Measurements from ENCODE around the gene NOL3.

The NOL3 gene

GRCh38 chr16:67191995-67192681, 21.8 kb downstream of the NOL3 start, which contains the start of gene E2F4:
Gene E2F4 (plus strand): TSS chr16:67192155. CDS start chr16:67192228, 73 bp downstream.
- Histone ChIP-seq H3K4me2 (peak within 1 kb of the TSS; percentile 95), H3K36me3 (ENCODE audit: insufficient read depth) (no peaks in the 10 kb centered on the region; the same call in 1 of the 2 replicates), H4K20me1 (ENCODE audit: insufficient read depth) (no peaks in the 10 kb centered on the region), H3K27ac (peak within 1 kb of the TSS; percentile 42), H2AFZ (ENCODE audit: low read depth) (peak within 1 kb of the TSS; percentile 28; the same call in 1 of the 2 replicates), H3K4me1 (ENCODE audit: low read depth, poor library complexity, severe bottlenecking) (peaks cover 19% of the 10 kb centered on the region), H3K9ac (peak within 1 kb of the TSS; percentile 83), H3K27me3 (ENCODE audit: insufficient read depth, low read depth) (no peaks in the 10 kb centered on the region; the same call in 1 of the 2 replicates), H3K4me3 (IDR thresholded peaks at IDR 0.05; ENCODE audit: insufficient read depth, low read depth, low read length) (no peak within 1 kb of the TSS), H3K79me2 (ENCODE audit: insufficient read depth, low read depth) (peaks cover 24% of the 10 kb centered on the region)
- no peak for TF ChIP-seq CTCF (conservative IDR thresholded peaks at IDR 0.05; ENCODE audit: low read depth, low read length)

- TF ChIP-seq CTCF (conservative IDR thresholded peaks at IDR 0.05; ENCODE audit: low read depth, low read length), result no peak
- no peak overlapping the region for H3K4me3 ChIP-seq (IDR thresholded peaks at IDR 0.05; ENCODE audit: insufficient read depth, low read depth, low read length)
- peak overlapping the region; percentile 95 for H3K4me2 ChIP-seq
- no peaks in the 10 kb centered on the region; the same call in 1 of the 2 replicates for H3K36me3 ChIP-seq (ENCODE audit: insufficient read depth)
- no peaks in the 10 kb centered on the region for H4K20me1 ChIP-seq (ENCODE audit: insufficient read depth)
- H3K9ac ChIP-seq, result peak overlapping the region; percentile 83
- no peaks in the 10 kb centered on the region for H3K27me3 ChIP-seq (ENCODE audit: insufficient read depth, low read depth)
- H3K79me2 ChIP-seq (ENCODE audit: insufficient read depth, low read depth), result peaks cover 24% of the 10 kb centered on the region
- H3K27ac ChIP-seq, result no peak overlapping the region
- H2AFZ ChIP-seq (ENCODE audit: low read depth), result no peak overlapping the region
- H3K4me1 ChIP-seq (ENCODE audit: low read depth, poor library complexity, severe bottlenecking), result peaks cover 19% of the 10 kb centered on the region
These were observed 22.5 kb downstream of the NOL3 start for GRCh38 chr16:67192781-67193361.

DNA sequence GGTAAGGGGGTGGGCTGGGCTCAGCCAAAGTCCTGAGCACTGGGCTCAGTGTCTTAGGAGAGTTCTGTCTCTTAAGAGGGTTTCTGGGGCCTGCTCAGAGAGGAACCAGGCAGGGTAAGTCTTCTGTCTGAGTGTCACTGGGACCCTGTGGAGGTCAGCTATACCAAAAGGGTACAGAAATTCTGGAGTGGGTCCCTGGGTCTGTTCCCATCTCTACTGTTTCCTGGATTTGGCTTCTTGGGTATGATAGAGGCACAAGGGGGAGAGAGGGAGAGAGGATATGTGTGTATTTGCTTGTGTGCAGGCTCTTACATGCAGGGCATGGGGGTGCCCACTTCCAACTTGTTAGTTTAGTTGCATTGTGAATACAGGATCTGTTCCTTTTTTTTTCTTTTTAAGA, 23.2 kb downstream of the NOL3 start:
- H3K79me2 ChIP-seq (ENCODE audit: insufficient read depth, low read depth), result peaks cover 24% of the 10 kb centered on the region
- no peak for TF ChIP-seq CTCF (conservative IDR thresholded peaks at IDR 0.05; ENCODE audit: low read depth, low read length)
- H3K4me3 ChIP-seq (IDR thresholded peaks at IDR 0.05; ENCODE audit: insufficient read depth, low read depth, low read length), result no peak overlapping the region
- no peaks in the 10 kb centered on the region; the same call in 1 of the 2 replicates for H3K36me3 ChIP-seq (ENCODE audit: insufficient read depth)
- H2AFZ ChIP-seq (ENCODE audit: low read depth), result no peak overlapping the region
- H3K4me1 ChIP-seq (ENCODE audit: low read depth, poor library complexity, severe bottlenecking), result peaks cover 19% of the 10 kb centered on the region
- H3K27ac ChIP-seq, result no peak overlapping the region
- no peak overlapping the region; the same call in 1 of the 2 replicates for H3K9ac ChIP-seq
- H4K20me1 ChIP-seq (ENCODE audit: insufficient read depth), result no peaks in the 10 kb centered on the region
- peak overlapping the region; percentile 95 for H3K4me2 ChIP-seq
- no peaks in the 10 kb centered on the region for H3K27me3 ChIP-seq (ENCODE audit: insufficient read depth, low read depth)

- no peaks in the 10 kb centered on the region for H3K27me3 ChIP-seq (ENCODE audit: insufficient read depth, low read depth)
- H3K27ac ChIP-seq, result no peak overlapping the region
- peaks cover 19% of the 10 kb centered on the region for H3K4me1 ChIP-seq (ENCODE audit: low read depth, poor library complexity, severe bottlenecking)
- H3K4me2 ChIP-seq, result no peak overlapping the region; the same call in 1 of the 2 replicates
- TF ChIP-seq CTCF (conservative IDR thresholded peaks at IDR 0.05; ENCODE audit: low read depth, low read length), result no peak
- H3K4me3 ChIP-seq (IDR thresholded peaks at IDR 0.05; ENCODE audit: insufficient read depth, low read depth, low read length), result no peak overlapping the region
- H2AFZ ChIP-seq (ENCODE audit: low read depth), result no peak overlapping the region
- H3K79me2 ChIP-seq (ENCODE audit: insufficient read depth, low read depth), result peaks cover 24% of the 10 kb centered on the region
- no peak overlapping the region for H3K9ac ChIP-seq
- no peaks in the 10 kb centered on the region; the same call in 1 of the 2 replicates for H3K36me3 ChIP-seq (ENCODE audit: insufficient read depth)
- no peaks in the 10 kb centered on the region for H4K20me1 ChIP-seq (ENCODE audit: insufficient read depth)
These were observed 23.9 kb downstream of the NOL3 start for GRCh38 chr16:67194260-67194659.
